Head of caudate nucleus (tissue), 42 donors: ENCODE results near the gene RENBP.

Source experiments
- DNase-seq, 42 donors: peaks; one replicate each; pipeline versions ENCODE4 v3.0.0 to v3.0.0-alpha.2; 2020 to 2021; ENCODE audit warnings: mixed read lengths in 7 of 42
- intact Hi-C: fragments of 100-400 bp; cut with DNase I; formaldehyde crosslinking; loops from one replicate; pipeline ENCODE4 v1.15.0; 2022

RENBP gene

DNA sequence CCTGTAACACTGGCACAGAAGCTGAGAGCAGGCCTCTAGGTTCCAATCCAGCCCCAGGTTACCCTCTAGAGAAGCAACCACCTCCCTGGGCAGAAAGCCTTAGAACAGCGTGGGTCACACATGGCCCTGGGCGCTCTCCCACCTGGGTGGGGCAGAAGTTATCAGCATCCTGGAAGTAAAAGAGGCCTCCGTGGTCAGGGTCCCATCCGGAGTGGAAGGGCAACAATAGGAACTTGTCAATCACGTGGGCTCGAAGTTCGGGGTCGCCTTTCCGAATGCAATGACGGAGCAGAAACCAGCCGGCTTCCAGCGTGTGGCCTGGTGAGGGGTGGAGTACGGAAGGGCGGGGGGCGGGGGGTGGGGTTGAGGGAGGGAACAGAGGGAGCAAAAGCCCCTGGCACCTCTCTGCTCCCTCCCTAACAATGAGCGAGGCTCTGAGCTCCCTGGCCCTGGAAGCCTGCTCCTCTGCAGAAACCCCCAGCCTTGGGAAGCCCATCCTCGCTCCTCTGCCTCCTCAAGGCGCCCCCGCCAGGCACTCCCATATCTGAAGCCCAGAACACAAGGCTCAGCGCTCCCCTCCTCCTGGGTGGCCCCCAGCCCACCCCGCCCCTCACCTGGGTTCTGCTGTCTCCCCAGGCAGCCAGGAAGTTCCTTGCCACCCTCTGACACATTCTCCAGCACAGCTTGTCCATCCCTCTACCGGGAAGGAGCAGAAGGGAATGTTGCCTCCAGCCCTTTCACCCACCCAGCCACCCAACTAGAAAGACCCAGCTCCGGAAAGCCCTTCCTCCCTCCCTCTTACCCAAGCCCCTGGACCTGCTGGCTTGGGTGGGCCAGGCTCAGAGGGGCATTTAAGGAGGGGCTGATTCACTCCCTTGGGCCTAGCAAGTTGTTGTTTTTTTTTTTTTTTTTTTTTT is 2.8 kb downstream of the RENBP start:
- DNase-seq = no peak
- intact Hi-C loops = no loop called here

DNA sequence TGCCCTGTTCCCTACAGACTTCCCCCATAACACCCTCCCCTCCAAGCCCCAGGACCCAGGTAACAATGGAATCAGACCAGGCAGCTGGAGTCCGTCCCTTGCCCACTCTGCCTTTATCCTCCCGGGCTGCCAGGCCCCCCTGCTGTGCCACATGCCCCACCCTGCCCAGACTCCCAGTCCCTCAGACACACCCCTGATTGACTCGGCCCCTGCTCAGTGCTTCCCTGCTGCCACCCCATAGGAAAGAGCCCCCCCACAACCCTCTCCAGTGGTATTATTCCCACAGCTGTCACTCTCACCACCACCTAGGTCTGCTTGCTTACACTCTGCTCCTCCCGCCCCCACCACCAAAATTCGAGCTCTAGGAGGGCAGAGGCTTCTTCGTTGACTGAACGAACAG is 4.9 kb downstream of the RENBP start:
- intact Hi-C loops = no loop called here
- no peak for DNase-seq

DNA sequence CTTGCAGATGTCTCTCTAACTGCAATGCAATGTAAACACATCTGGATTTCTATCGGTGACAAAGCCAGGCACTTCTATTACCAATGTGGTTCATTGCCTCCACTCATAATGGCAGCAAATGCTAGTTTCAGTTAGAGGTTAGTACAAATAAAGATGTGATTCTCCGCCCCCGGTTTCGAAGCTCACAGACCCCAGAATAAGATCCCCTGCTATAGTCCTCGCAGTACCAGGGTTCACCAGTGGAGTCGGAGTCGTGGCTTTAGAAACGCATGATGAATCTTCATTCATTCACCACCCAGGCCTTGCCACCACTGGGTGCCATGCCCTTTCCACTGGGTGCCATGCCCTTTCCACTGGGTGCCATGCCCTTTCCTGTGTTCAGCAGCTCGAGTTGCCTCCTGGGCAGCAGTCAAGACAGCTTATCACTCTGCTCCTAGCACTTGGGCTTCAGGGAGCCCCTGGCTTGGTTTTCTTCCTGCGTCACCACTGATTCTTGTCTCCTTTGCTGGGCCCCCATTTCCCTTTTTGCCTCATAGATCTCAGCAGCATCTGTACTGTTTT is 6.1 kb downstream of the RENBP start:
- intact Hi-C loops = no loop called here
- no peak for DNase-seq

DNA sequence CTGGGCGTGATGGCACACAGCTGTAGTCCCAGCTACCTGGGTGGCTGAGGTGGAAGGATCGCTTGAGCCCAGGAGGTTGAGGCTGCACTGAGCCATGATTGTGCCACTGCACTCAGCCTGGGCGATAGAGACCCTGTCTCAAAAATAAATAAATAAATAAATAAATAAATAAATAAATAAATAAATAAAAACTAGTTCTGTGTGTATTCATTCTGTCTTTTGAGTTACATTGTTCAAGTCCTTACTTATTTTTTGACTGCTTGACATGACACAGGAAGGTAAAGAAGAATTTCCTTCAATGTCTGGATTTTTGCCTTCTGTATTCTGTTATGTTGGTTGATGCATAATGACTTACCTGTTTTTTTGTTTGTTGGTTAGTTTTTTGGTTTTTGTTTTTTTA is 7.4 kb downstream of the RENBP start:
- no peak for DNase-seq
- intact Hi-C loops = no loop called here

DNA sequence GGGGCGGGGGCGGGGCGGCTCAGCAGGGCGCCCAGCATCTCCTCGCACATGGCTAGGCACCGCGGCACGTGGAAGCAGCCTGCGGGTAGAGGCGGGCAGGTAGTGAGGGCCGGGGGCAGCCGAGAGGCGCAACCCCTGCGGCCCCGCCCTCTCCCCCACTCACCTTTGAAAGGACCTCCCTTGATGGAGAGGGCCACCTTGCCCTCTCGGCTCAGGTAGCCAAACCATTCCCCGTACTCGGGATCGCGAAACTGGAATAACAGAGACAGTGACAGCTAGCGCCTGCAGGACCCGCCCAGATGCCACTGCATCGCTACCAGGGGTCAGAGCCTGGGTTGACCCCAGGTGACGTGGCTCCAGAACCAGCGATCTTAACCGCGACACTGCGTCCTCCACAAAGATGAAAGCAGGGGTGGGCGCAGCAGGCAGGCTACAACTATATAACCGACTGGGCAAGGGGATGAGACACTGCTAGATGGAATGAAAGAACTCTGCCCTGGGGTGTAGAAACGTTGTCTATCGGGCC is 9.1 kb downstream of the RENBP start:
- intact Hi-C loops = no loop called here
- no peak for DNase-seq

DNA sequence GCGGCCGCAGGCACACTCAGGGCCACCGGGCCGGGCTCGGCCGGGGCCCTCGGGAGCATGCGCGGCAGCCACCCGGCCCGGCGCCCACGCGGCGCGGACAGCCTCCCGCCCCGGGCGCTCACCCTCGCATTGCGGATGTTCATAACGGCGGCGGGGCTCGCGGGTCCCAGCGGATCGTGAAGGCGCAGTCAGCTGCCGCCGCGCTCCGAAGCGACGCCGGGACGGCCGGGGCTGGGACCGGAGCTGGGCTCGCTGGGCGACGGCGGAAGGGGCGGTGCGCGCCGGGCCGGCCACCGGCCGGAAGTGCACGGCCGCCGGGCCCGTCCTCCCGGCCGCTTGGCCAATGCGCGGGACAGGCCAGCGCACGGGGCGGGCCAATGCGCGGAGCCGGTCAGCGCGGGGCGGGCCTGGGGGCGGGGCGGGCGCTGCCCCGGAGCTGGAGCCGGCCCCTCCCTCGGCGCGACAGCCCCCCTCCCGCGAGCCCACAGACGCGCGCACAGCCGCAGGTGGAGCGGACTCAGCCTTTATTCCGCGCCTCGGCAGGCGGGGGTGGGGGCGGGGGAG is 9.6 kb downstream of the RENBP start, which contains the start of gene NAA10:
TSS of gene NAA10 (minus strand) at position 276 of the 564 bp plus-strand sequence. CDS start at position 143, 133 bp downstream.
- DNase-seq = peak in 40 of 42 donors; percentile 27 to 81 (median 66)
- intact Hi-C loops = no loop called here

DNA sequence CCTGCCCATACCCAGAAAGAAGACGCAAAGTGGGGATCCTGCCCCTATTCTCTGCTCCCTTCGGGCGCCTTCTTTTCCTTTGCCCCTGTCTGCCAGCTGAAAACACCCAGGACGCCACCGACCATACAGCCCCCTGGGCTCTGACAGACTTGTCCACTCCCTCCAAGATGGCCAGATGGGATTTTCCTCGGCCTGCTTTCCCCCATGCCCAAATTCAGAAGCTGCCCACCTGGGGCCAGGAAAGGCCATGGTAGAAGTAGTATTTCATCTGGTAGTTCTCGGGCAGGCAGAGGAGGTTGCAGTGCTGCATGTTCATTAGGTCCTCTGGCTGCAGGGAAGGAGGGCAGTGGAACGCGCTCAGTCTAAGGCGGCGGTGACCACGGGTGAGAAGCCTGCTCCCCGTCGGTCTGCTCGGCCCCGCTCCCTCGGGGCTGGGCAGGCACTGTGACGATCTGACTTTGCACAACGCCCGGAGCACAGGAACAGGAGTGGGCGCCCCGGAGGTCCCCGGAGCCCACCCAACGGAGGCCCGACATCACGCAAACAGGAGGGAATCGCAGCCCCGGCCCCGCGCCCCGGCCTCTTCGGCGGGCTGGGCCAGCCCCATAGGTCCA is 10.2 kb downstream of the RENBP start:
- DNase-seq = no peak
- intact Hi-C loops = no loop called here

DNA sequence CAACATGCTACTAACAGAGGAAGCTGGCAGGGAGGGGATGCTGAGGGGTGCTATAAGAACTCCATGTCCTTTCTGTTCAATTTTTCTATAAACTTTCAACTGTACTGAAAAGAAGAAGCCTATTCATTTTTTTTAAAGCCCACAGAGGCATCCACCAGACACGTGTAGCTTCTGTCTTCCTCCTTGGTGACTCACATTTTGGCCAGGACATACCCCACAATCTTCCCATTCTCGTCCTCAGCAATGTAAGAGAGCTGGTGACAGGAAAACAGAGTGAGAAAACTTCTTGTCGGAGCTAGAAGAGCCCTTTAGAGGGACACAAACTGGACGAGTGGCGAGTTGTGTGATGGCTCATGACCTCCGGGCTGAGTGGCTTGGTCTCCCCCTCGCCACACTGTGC is 10.7 kb downstream of the RENBP start:
- intact Hi-C loops = no loop called here

DNA sequence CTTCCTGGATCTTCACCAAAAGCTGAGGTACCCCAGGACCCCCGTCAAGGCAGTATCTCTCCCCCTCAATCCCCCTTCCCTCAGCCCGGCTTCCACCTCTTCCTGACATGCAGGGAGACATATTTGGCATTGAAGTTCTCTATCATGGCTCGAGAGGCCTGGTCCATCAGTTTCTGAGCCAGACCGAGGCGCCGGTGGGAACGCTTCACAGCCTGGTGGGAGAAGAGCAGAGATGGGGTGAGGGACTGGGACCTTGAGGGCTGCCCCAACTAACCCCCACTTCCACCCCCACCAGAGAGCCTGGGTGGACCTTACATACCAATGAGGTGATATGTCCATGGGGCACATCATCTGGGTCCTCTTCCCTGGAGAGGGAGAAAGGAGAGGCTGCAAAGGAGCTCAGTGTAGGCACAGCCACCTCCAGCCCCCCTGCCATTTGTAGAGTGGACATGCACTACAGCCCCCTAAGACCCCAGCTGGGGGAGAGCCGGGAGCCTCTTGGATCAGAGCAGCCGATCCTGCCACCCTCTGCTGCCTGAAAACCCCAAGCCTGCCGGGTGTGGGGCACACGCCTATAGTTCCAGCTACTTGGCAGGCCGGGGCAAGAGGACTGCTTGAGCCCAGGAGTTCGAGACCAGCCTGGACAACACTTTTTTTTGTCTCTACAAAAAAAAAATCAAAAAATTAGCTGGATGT is 12.1 kb downstream of the RENBP start:
- DNase-seq = no peak
- intact Hi-C loops = no loop called here

More for the DNA sequence above, 10.7 kb downstream of the RENBP start:
- no peak for DNase-seq

DNA sequence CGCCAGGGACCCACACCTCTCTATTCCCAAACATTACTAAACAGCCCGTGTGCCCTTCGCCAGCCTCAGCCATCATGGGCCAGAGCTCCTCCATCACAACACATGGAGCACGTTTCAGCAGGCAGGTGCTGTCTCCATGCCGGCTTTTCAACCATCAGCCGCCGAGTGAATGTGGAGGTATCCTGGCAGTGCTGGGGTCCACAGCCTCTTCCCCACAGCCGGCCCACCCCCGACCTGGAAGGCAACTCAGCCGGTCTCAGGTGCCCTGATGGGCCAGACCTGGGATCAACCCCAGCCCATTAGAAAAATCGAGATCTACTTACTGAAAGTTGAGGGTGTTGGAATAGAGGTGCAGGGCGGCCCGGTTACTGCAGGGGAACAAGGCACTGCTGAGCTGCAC is 12.7 kb downstream of the RENBP start:
- DNase-seq = no peak
- intact Hi-C loops = no loop called here

DNA sequence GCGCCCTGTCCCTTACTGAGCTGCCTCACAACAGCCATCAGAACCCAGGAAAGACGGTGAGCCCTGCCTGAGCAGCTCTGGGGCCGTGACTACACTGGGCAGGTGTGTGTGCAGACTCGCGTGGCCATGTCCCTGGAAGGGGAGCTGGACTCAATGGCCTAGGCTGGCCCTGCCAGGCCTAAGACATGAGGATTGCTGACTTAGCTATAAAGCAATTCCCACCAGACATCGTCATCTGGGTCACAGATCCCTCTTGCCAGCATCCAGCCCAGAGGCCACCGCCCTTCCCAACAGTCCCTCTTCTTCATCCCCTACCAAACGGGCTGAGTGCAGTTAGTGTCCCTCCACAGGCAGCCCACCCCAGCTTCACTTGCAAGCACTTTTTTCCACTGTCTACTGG is 13.3 kb downstream of the RENBP start:
- intact Hi-C loops = no loop called here
- no peak for DNase-seq

DNA sequence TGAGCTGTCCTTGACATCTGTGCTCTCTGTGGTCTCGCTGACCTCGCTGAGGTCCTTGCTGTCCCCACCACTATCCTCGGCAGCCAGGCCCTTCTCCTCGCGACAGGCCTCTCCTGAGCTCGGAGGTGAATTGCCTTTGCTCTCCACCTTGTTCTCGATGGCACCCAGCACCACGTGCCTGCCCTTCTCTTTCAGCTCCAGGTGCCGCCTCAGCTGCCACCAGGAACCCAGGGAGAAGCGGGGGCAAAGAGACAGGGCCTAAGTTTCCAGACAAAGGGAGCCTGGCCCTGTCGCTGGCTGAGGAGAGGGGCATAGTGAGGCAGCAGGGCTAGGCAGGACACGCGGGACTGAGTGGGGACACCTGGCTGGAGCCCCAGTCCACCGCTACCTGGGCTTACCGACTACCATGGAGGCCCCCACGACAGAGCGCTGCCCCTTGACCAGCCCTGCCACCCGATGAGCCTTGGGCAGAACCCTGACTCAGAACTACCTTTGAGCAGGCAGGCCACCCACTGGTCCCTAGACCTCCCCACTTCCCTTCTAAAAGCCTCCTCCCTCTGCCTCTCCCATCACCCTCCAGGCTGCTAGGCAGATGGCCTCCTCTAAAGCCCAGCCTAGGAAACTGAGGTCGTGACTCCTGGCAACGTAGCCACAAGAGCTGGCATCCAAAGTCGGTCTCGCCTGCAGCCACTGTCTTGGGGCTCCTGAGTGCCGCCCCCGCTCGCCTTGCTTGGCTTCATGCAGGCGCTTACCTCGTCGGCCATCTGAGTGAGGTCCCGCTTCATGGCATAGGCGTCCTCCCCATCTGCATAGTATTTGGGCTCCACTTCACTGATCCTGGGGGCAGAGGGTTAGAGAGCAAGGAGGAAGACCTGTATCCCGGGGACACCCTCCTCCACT is 14.2 kb downstream of the RENBP start:
- DNase-seq = no peak
- intact Hi-C loops = no loop called here

DNA sequence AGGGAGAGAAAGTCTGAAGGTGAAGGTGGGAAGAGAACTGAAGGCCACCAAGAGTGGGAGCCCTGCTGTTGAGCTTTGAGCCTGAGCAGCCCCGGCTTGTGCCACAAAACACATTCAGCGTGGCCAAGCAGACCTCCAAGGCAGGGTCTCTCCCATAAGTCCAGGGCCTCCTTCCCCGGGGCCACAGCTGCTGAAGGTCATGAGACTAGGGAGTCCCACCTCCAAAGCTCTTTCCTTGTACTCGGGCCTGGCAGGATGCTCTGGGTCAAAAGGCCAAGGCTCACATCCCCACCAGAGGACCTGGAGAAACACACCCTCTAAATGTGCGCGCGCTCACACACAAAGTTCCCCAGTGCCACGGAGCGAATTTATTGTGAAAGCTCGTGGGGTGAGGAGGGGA is 14.9 kb downstream of the RENBP start:
- DNase-seq = no peak
- intact Hi-C loops = no loop called here

DNA sequence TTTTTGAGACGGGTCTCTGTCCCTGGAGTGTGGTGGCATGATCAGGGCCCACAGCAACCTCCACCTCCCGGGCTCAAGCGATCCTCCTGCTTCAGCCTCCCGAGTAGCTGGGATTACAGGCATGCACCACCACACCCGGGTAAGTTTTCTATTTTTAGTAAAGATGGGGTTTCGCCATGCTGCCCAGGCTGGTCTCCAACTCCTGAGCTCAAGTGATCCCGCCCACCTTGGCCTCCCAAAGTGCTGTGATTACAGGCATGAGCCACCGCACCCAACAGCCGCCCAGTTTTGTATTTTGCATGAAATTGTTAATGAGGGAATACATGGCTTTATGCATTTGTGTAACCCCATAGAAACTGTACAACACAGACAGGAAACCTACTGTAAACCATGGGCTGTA is 15.6 kb downstream of the RENBP start:
- intact Hi-C loops = no loop called here
- no peak for DNase-seq

DNA sequence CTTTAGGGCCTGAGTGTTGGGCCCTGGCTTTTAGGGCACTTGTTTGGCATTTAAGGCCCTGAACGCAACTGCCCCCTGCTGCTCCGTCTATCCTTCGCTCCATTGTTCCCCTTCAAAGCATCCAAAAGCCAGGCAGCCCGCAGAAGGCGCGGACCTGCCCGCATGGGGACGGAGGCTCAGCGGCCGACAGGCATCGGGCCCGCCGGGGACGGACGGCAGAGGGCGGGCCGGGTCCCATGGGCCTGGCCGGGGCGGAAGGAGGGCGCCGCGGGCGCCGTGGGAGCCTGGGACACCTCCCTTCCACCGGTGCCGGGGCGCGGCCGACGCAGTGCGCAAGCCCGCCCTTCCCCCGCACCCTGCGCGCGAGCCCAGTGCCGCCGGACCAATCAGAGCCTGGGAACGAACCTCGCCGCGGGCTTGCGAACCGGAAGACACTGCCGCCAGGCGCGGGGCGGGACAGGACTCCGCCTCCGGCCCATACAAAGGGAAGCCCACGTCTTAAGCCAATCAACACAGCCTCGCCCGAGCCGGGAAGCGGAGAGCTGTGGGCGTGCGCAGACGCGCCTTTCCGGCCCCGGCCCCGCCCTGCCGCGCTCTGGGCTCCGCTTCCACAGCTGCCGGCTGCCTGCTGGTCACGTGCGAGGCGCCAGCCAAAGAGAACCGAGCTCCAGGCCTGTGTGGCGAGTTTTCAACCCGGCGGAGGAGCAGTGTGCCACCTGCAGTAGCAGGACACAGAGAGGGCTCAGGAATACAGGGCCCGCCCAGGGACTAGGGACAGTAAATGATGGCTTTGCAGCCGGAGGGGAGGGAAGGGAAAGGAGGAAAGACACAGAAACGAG is 16.3 kb downstream of the RENBP start:
- intact Hi-C loops = no loop called here

DNA sequence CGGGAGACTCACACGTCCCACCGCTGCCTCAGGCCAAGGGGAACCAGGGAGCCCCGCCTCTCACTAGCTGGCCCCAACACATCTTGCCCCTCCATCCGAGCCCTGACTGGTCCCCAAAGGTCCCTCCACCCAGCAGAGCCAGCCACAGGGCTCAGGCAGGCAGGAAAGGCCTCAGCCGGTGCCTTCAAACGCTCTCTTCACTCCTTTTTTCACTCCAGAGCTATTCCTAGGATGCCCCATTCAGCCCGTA is 16.8 kb downstream of the RENBP start:
- intact Hi-C loops = no loop called here
- peak in 1 of 42 donors; percentile 39 for DNase-seq

More for the DNA sequence above, 16.3 kb downstream of the RENBP start:
- peak; percentile 87 to 97 (median 94) for DNase-seq

DNA sequence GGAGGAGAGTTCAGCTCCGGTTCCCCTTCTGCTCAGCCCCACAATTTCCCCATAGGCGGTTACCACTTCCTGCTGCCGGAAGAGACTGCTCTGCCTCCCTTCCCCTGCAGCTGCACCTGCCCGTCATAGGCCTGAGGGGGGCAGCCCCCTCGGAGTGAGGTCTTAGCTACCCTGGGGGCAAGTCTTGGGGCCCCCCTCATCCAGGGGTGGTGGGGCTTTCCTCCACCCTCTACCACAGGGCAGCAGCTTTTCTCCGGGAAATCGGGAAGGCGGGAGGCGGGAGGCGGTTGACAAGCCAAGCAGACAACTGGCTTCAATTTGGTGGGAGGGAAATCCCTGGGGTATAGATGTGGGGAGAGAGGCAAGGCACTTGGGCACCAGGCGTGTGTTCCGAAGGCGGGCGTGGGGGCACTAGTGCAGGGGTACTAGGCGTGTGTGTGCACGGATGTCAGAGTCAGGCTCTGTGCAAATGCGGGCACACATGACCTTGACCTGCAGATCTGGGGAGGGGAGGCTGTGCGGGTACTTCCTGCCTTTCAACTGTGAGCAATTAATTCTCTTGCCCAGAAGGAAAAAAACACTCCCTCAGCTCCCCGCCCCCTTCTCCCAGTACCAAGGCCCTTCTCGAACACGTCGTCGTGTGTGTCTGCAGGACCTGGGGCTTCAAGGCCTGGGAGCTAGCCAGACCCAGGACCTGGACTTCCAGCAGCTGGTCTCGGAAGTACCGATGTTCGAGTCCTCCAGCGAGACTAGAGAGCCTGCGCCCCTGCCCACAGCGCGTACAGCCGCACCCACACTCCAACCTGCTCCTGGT is 17.4 kb downstream of the RENBP start:
- DNase-seq = peak in 19 of 42 donors; percentile 14 to 54 (median 33)
- intact Hi-C loops = no loop called here
